T-helper 1 cell (primary cell): ENCODE data around the gene CENPP.
"Not testable (repeated sequence)": the region's sequence is repeated elsewhere in the genome, so short reads cannot be mapped to it uniquely, and the experiment has no call there.

Source experiments
- DNase-seq, 5 donors: peaks; one replicate each; pipeline ENCODE4 v3.0.0-alpha.2; 2012 to 2020

The CENPP gene

GRCh38 chr9:92618633-92619225, 293.0 kb downstream of the CENPP start:
- no peak for DNase-seq

DNA sequence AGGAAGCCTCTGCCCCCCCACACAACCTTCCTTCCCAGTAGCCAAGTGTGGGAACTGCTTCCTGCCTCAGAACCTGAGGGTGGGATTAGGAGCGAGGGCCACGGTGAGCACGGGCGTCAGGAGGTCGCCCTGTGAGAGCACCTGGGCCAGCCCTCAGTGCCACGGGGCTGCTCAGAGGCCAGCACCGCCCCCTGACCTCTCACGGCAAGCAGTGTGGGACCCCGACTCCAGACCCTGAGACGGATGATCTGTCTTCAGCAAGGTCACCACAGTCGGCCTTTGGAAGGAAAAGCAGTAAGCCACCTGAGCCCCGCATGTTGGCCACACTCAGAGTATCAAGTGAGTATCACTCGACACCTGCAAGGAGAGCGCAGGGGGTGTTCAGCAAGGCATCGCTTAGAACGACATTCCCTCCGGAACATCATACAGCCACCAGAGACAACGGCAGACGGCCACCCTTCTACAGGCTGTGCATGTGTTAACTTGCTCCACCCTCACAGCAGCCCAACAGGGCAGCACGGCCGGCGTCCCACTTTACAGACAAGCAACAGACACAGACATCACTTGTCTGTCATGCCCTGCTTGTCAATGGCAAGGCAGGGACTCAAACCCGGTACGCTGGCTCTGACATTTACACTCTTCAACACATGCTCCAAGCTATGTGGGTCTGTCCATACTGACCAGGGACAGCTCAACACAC, 294.0 kb downstream of the CENPP start:
- no peak for DNase-seq

DNA sequence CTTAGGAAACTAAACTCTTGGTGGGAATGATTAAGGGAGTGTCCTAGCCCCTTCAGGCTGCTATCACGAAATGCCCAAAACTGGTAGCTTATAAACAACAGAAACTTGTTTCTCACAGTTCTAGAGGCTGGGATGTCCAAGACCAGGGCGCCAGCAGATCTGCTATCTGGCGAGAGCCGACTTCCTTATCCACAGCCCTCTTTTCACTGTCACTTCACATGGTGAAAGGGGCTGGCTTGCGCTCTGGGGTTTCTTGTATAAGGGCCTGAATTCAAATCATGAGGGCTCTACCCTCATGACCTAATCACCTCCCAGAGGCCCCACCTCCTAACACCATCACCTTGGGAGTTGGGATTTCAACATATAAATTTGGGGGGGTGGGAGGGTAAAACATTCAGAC, 295.1 kb downstream of the CENPP start:
- no peak for DNase-seq

DNA sequence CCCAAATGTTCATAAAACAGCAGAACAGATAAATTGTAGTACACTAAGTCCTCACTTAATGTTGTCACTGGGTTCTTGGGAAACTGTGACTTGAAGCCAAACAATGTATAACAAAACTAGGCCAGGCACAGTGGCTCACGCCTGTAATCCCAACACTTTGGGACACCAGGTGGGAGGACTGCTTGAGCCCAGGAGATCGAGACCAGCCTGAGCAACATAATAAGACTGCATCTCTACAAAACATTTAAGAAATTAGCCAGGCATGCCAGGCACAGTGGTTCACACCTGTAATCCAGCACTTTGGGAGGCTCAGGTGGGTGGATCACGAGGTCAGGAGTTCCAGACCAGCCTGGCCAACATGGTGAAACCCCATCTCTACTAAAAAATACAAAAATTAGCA, 298.2 kb downstream of the CENPP start:
- not testable (repeated sequence) for DNase-seq

GRCh38 chr9:92626484-92626883, 300.7 kb downstream of the CENPP start:
- DNase-seq = no peak

DNA sequence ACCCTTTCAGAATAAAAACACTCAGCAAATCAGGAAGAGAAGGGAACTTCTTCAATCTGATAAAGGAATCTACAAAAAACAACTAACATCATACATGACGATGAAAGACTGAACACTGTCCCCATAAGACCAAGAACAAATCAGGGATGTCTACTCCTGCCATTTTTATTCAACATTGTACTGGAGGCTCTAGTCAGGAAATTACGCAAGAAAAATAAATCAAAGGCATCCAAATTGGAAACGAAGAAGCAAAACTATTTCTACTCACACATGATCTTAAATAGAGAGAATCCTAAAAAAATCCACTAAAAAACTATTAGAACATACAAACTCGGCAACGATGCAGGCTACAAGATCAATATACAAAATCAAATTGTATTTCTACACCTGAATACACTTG, 301.9 kb downstream of the CENPP start:
- no peak for DNase-seq

GRCh38 chr9:92631452-92632343, 305.9 kb downstream of the CENPP start:
- no peak for DNase-seq

- no peak for DNase-seq
Measured at GRCh38 chr9:92632641-92633040, 306.9 kb downstream of the CENPP start.

GRCh38 chr9:92633614-92634278, 308.0 kb downstream of the CENPP start:
- no peak for DNase-seq

GRCh38 chr9:92634712-92635605, 309.2 kb downstream of the CENPP start:
- DNase-seq = peak in 4 of 5 donors; percentile 33 to 58 (median 48)

DNA sequence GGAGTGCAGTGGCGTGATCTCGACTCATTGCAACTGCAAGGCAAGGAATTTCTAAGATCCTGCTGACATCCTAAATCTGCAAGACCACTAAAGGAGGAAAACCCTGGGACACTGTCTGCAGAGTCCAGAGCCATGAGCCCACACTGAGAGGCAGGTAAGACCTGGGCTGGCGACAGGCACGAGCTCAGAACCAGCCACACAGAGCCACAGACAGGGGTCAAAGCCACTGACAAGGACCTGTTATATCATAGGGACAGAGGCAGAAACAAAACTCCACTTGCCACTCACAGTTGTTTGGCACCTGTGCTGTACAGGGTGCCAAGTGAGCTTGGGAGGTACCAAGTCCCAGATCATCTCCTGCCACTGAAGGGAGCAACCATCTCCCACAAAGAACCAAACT, 310.0 kb downstream of the CENPP start:
- DNase-seq = no peak

DNA sequence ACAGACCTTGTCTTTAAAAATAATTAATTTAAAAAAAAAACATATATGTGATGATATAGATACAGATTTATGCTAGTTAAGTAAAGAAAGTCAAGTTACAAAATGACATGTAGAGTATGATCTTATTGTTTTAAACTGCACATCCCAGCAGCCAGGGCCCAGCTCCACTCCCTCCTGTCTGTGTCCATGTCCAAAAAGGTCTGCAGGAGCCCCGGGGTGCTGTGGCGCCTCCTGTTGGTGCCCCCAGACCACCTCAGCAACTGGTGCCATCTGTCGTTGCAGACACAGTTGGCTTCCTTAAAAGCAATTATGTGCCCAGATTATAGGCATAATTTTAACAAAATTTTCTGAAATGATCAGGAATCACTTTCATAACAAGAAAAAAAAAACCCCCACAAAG, 310.9 kb downstream of the CENPP start:
- no peak for DNase-seq

DNA sequence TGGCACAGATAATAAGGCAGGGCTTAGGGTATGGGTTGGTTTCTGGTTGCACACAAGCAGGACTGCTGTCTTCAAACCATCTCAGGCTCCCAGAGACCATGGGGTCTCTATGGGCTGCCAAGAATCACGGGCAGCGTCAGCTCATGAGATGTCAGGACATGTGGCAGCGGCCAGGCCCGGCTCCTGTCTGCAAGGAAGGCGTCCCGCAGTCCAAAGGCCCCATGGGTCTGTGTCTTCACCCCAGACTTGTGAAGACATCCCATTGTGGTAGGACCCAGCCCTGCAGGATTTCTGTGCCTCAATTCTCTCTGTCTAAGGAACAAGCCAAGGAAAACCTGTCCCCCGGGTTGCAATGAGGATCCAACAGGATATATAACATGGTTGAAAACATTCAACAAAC, 311.6 kb downstream of the CENPP start:
- DNase-seq = no peak

DNA sequence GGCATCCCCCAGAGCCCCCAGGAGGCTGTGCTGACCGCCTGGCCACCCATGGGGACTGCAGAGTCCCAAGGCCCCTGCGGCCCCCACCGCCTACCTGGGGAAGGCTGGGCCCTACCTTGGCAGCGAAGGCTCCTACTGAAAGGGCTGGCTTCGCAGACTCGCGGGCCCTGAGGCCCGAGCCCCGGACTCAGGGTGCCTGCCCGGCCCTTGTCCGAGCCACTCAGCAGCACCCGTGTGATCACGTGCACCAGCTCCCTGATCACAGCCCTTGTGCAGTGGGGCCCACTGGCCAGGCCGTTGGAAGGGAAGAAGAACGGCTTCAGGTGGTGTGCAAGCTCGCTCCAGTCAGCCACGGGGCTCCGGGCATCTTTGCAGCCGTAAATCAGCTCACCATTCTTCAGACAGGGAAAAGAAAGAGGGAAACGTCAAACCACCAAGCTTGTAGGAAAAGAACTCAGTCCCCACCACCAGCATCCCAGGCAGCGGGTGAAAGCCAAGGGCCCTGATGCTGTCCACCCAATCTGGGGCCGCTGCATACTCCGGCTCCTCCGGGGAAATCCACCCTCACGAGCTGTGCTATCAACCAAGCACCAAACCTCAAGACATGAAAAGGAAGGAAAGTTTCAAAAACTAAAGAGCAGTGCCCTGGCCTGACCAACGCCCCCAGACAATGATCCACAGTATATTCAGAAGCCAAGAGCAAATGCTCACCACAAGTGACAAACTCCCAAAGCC, 312.3 kb downstream of the CENPP start:
- no peak for DNase-seq

DNA sequence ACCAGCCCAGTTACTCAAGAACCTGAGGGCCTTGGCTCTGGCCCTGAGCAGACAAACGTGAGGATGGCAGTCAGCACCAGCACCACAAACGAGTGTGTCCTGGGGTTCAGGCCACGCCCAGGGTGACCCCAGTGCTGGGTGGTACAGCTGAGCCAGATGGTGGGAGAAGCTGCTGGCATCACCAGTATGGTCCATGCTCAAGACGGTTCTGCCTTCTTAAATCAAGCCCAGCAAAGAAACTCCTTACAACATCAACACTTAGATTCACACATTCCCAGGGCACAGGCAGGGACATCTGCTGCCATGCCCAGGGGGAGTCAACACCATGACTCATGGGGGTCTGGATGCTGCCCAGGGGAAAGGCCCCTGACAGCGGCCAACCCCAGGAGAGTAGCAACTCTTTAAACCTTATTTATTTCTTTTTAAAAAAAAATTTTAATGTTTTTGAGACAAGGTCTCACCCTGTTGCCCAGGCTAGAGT, 312.9 kb downstream of the CENPP start:
- no peak for DNase-seq

DNA sequence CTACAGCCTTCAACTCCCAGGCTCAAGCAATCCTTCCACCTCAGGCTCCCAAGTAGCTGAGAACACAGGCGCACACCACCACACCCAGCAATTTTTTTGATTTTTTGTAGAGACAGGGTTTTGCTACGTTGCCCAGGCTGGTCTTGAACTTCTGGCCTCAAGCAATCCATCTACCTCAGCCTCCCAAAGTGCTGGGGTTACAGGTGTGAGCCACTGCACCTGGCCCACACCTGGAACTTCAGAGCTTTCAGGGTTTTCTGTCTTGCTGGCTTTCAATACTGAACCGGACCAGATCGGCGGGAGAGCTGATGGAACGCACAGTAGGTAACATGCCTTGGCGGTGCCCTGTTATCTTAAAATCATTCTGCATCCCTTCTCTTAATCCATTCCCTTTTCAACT, 313.4 kb downstream of the CENPP start:
- DNase-seq = no peak

DNA sequence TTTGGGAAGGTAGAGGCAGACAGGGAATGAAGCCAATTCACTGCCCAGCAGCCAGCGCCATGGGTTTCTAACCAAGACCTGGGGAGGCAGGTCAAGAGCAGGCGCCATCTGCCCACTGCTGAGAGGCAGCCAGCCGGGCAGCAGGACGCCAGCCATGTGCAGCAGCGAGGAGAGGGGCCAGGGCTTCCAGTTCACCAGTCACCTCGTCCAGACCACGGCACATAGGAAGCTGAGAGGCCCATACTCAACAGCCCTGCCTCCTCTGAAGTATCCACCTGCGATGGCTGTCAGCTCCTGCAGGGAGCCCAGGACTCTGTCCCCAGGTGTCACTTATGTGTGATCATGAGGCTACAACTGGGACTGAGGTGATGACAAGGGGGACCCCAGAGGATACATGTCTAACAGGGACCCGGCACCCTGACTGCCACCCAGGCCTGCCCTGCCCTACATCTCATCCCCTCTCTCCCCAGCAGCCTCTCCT, 314.1 kb downstream of the CENPP start:
- DNase-seq = no peak

DNA sequence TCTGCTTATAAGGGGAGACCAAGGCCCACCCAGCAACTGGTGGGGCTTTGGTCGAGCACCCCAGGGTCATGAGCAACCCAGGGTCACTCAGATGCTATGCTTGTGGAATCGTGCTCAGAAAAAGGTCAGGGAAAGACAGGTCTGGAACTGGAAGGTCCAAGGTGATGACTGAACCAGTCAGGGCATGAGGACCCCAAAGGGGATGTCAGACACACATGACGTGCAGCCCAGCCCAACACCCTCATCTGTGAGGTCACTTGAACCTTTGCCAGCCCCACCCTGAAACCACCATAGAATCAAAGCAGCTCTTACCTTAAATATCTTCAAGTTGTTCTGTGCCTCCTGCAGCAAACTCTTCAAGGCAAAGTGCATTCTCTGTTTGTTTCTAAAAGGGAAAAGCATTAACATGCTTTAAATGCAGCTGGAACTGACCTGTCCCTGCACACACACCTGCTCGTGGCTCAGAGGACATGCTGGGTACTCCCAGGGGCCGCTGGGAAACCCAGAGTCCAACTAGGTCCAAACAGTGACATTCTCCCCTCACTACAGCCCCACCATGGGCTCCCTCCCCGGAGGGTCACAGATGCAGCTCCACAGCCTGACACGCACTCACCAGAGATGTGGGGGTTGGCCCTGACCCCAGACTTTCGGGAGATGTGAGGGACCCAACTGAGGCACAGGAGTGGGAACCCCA, 314.8 kb downstream of the CENPP start:
- DNase-seq = no peak

DNA sequence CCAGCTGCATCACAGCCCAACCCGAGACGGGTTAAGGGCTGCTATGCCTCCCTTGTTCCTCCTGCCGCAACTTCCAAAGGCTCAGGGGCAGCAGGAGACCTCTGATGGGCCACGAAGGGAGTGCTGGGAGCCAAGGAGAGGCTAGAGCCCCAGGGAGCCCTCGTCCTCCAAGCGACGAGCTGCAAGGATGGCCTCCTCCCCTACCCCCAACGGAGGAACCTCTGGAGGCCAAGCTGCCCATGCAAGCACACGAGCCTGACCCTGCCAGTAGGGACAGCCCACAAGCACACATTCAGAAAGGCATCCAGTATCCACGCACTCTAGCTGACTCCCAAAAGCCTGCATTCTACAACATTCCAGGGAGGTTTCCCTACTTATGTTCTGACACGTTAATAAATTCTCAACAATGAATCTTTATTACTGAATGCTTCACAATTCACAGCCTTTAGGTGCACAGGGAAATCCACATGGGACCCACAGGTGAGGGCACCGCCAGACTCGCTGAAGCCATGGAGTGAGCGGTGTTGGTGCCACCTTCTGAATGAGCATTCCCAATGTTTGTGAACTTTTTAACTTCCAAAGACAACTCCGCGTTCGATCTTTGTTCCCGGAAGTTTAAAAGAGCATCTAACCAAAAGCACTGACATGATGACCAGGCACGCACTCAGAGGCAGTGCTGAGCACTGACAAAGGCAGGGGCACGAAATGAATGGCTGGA, 315.5 kb downstream of the CENPP start:
- DNase-seq = no peak

- no peak for DNase-seq
Measured at GRCh38 chr9:92642041-92642451, 316.3 kb downstream of the CENPP start.
